Measurements from ENCODE around the gene ANKRD33B. TPM values are rescaled to one million over a fixed set of nuclear protein-coding genes. Genes with fewer than 3 reads are reported as not detected.
A peak's percentile ranks its signal among the peaks of the same experiment; 100 is the strongest.

Gene ANKRD33B
- polyA plus RNA-seq, 3 donors: 0.05 TPM; not detected in 2

- 79% methylated on average over 9 of the region's 23 CpGs for WGBS (ENCODE audit: insufficient coverage)
- Mint-ChIP-seq H3K36me3 (peaks cover 0 to 3% of the 10 kb centered on the region in 2 donors), H3K27me3 (ENCODE audit: low read depth in 3 of 3) (peaks cover 2 to 7% (median 6%) of the 10 kb centered on the region in 3 donors), H3K4me3 (no peak overlapping the region), H3K27ac (peak overlapping the region in 2 of 7 donors; percentile 28 to 30), H3K9me3 (peaks cover 0 to 4% (median 0%) of the 10 kb centered on the region in 7 donors), H3K4me1 (peaks cover 37% of the 10 kb centered on the region)
- Histone ChIP-seq H3K36me3 (replicated peaks in 1 of 2; ENCODE audit: control insufficient read depth in 1 of 2, insufficient read depth in 2 of 2, low read length in 2 of 2) (no peaks in the 10 kb centered on the region), H2AFZ (ENCODE audit: insufficient read depth, low read depth, low read length, poor library complexity, severe bottlenecking) (no peak overlapping the region), H3K4me2 (replicated peaks; ENCODE audit: extremely low read depth, low read length, poor library complexity, severe bottlenecking) (no peak overlapping the region), H3K9ac (ENCODE audit: insufficient read depth, low read length, poor library complexity, severe bottlenecking) (no peak overlapping the region), H3K27ac (ENCODE audit: low read depth in 1 of 2, low read length in 2 of 2) (no peak overlapping the region), H3K4me3 (replicated peaks in 1 of 3; ENCODE audit: low read depth in 2 of 3, low read length in 3 of 3) (no peak overlapping the region), H3K9me3 (replicated peaks in 1 of 2; ENCODE audit: control insufficient read depth in 1 of 2, insufficient read depth in 1 of 2, low read length in 2 of 2) (no peaks in the 10 kb centered on the region), H3K27me3 (ENCODE audit: control insufficient read depth in 2 of 2, insufficient read depth in 2 of 2, low read length in 2 of 2) (no peaks in the 10 kb centered on the region), H3K4me1 (ENCODE audit: control insufficient read depth in 1 of 2, insufficient read depth in 2 of 2, low read length in 2 of 2) (peaks cover 43 to 44% of the 10 kb centered on the region in 2 donors), H3K79me2 (ENCODE audit: insufficient read depth, low read length) (no peaks in the 10 kb centered on the region), H4K20me1 (ENCODE audit: insufficient read depth, low read length) (no peaks in the 10 kb centered on the region)
- intact Hi-C loops (cut with micrococcal nuclease): no loop called here
- no peak for TF ChIP-seq CTCF (IDR thresholded peaks at IDR 0.05)
- no peak for DNase-seq
These were observed 29.0 kb upstream of the ANKRD33B start for GRCh38 chr5:10534561-10535530.

GRCh38 chr5:10536511-10536910 is 27.4 kb upstream of the ANKRD33B start:
- Histone ChIP-seq H3K27me3 (ENCODE audit: control insufficient read depth in 2 of 2, insufficient read depth in 2 of 2, low read length in 2 of 2) (no peaks in the 10 kb centered on the region), H4K20me1 (ENCODE audit: insufficient read depth, low read length) (no peaks in the 10 kb centered on the region), H3K4me3 (replicated peaks in 1 of 3; ENCODE audit: low read depth in 2 of 3, low read length in 3 of 3) (peak overlapping the region in 1 of 3 experiments; percentile 70), H3K27ac (ENCODE audit: low read depth in 1 of 2, low read length in 2 of 2) (peak overlapping the region in 1 of 2 donors; percentile 72), H3K36me3 (replicated peaks in 1 of 2; ENCODE audit: control insufficient read depth in 1 of 2, insufficient read depth in 2 of 2, low read length in 2 of 2) (no peaks in the 10 kb centered on the region), H3K79me2 (ENCODE audit: insufficient read depth, low read length) (no peaks in the 10 kb centered on the region), H3K9me3 (replicated peaks in 1 of 2; ENCODE audit: control insufficient read depth in 1 of 2, insufficient read depth in 1 of 2, low read length in 2 of 2) (no peaks in the 10 kb centered on the region), H3K4me2 (replicated peaks; ENCODE audit: extremely low read depth, low read length, poor library complexity, severe bottlenecking) (peak overlapping the region; percentile 82), H3K9ac (ENCODE audit: insufficient read depth, low read length, poor library complexity, severe bottlenecking) (peak overlapping the region; percentile 44), H3K4me1 (ENCODE audit: control insufficient read depth in 1 of 2, insufficient read depth in 2 of 2, low read length in 2 of 2) (peaks cover 46 to 47% of the 10 kb centered on the region in 2 donors), H2AFZ (ENCODE audit: insufficient read depth, low read depth, low read length, poor library complexity, severe bottlenecking) (no peak overlapping the region)
- Mint-ChIP-seq H3K27ac (peak overlapping the region in 6 of 7 donors; percentile 73 to 85 (median 79)), H3K4me3 (peak overlapping the region; percentile 82 to 94), H3K27me3 (ENCODE audit: low read depth in 3 of 3) (peaks cover 1 to 6% (median 6%) of the 10 kb centered on the region in 3 donors), H3K9me3 (peaks cover 0 to 5% (median 0%) of the 10 kb centered on the region in 7 donors), H3K36me3 (peaks cover 0 to 3% of the 10 kb centered on the region in 2 donors), H3K4me1 (peaks cover 47% of the 10 kb centered on the region)
- no peak for DNase-seq
- intact Hi-C loops (cut with micrococcal nuclease): no loop called here
- no peak for TF ChIP-seq CTCF (IDR thresholded peaks at IDR 0.05)
- no CpG with 5 or more reads among the region's 3 CpGs for WGBS (ENCODE audit: insufficient coverage)

All from CD14-positive monocyte (primary cell).